Fibroblast of lung (primary cell): ENCODE measurements around the gene GIT2. TPM values are rescaled to one million over a fixed set of nuclear protein-coding genes. Genes with fewer than 3 reads are reported as not detected.

Experiments
- DNase-seq, 2 donors: peaks; one replicate each; pipeline versions ENCODE4 v3.0.0 to v3.0.0-alpha.2; 2010; ENCODE audit warnings: low read depth in 2 of 2
- H2AFZ ChIP-seq: 2 replicates; pipeline ENCODE4 v1.5.1; 2012; ENCODE audit warnings: low read length, control low read depth, inconsistent platforms
- H3K27ac ChIP-seq: 2 replicates; pipeline ENCODE4 v1.5.1; 2011; ENCODE audit warnings: low read length, control low read depth; ENCODE audit not compliant: insufficient read depth
- H3K27me3 ChIP-seq: 2 replicates; pipeline ENCODE4 v1.5.1; 2011; ENCODE audit warnings: mild to moderate bottlenecking, low read length; ENCODE audit not compliant: control insufficient read depth, insufficient read depth
- H3K36me3 ChIP-seq: 2 replicates; pipeline ENCODE4 v1.5.1; 2011; ENCODE audit warnings: low read length; ENCODE audit not compliant: control insufficient read depth, insufficient read depth
- H3K4me1 ChIP-seq: 2 replicates; pipeline ENCODE4 v1.5.1; 2011; ENCODE audit warnings: low read length; ENCODE audit not compliant: control insufficient read depth, insufficient read depth; ENCODE audit errors: extremely low read depth
- H3K4me2 ChIP-seq: 2 replicates; pipeline ENCODE4 v1.5.1; 2011; ENCODE audit warnings: low read length, control low read depth; ENCODE audit not compliant: insufficient read depth; ENCODE audit errors: extremely low read depth
- H3K4me3 ChIP-seq, 4 experiments: fragments of 200-600 bp in 1 of 4; sonication (generic) in 1 of 4; replicated peaks in 1 of 4; 2 replicates each; pipeline ENCODE4 v1.5.1; 2011 to 2016; ENCODE audit warnings: low read length in 4 of 4, low read depth in 3 of 4, mild to moderate bottlenecking in 3 of 4, control low read depth in 2 of 4, inconsistent platforms in 1 of 4, mixed read lengths in 1 of 4; ENCODE audit not compliant: insufficient read depth in 1 of 4; ENCODE audit errors: control extremely low read depth in 1 of 4
- H3K79me2 ChIP-seq: 2 replicates; pipeline ENCODE4 v1.5.1; 2012; ENCODE audit warnings: mild to moderate bottlenecking, low read length, inconsistent platforms; ENCODE audit not compliant: control insufficient read depth, insufficient read depth
- H3K9ac ChIP-seq: 2 replicates; pipeline ENCODE4 v1.5.1; 2011; ENCODE audit warnings: mild to moderate bottlenecking, low read length, control low read depth; ENCODE audit not compliant: insufficient read depth
- H3K9me3 ChIP-seq: 2 replicates; pipeline ENCODE4 v1.5.1; 2012; ENCODE audit warnings: low read depth, low read length; ENCODE audit not compliant: control insufficient read depth, insufficient read depth
- H4K20me1 ChIP-seq: 2 replicates; pipeline ENCODE4 v1.5.1; 2011; ENCODE audit warnings: low read length; ENCODE audit not compliant: control insufficient read depth, insufficient read depth; ENCODE audit errors: extremely low read depth
- CTCF ChIP-seq, 2 donors: IDR thresholded peaks in 1 of 2; conservative IDR thresholded peaks in 1 of 2; 1 replicate in 1 of 2; 2 replicates in 1 of 2; pipeline ENCODE4 v1.5.1; 2011 to 2012; ENCODE audit warnings: low read length in 2 of 2, control low read depth in 1 of 2, inconsistent platforms in 1 of 2, low read depth in 1 of 2, mild to moderate bottlenecking in 1 of 2
- EZH2 ChIP-seq: IDR thresholded peaks from 2 replicates; pipeline ENCODE4 v1.5.1; 2012; ENCODE audit warnings: low read length, control low read depth, mild to moderate bottlenecking; ENCODE audit errors: missing control alignments
- polyA plus RNA-seq, 2 donors: library from polyadenylated mRNA; depleted of rRNA in 1 of 2; stranded (reverse) in 1 of 2; unstranded in 1 of 2; fragments of >200 nt; gene quantifications; 2 replicates each; pipeline ENCODE4 v1.2.1, GENCODE V29; 2011 to 2012; ENCODE audit warnings: missing spikeins in 1 of 2
- total RNA-seq: library from RNA; depleted of rRNA; stranded (reverse); fragments of >200 nt; gene quantifications from 2 replicates; pipeline ENCODE4 v1.2.1, GENCODE V29; 2014

Gene GIT2
- total and polyA plus RNA-seq, 2 donors (not counting 1 experiment from before 2014, with no cell fraction given): 47.9 to 53.5 TPM

- Histone ChIP-seq H3K27ac (no peak overlapping the region), H3K4me3 (no peak overlapping the region), H3K4me1 (peaks cover 18% of the 10 kb centered on the region), H3K9me3 (no peaks in the 10 kb centered on the region), H2AFZ (no peak overlapping the region), H4K20me1 (no peaks in the 10 kb centered on the region), H3K9ac (no peak overlapping the region), H3K27me3 (no peaks in the 10 kb centered on the region), H3K79me2 (no peaks in the 10 kb centered on the region), H3K36me3 (no peaks in the 10 kb centered on the region), H3K4me2 (no peak overlapping the region)
- no peak for DNase-seq
- TF ChIP-seq EZH2: no peak
- TF ChIP-seq CTCF (conservative IDR thresholded peaks at IDR 0.05 in 1 of 2, IDR thresholded peaks at IDR 0.05 in 1 of 2; ENCODE audit: low read depth in 1 of 2, low read length in 2 of 2): no peak
Measured at GRCh38 chr12:109885616-109886015, 110.6 kb downstream of the GIT2 start.

GRCh38 chr12:109883461-109883860 is 112.7 kb downstream of the GIT2 start:
- Histone ChIP-seq H4K20me1 (no peaks in the 10 kb centered on the region), H2AFZ (no peak overlapping the region), H3K9me3 (no peaks in the 10 kb centered on the region), H3K27ac (no peak overlapping the region), H3K36me3 (no peaks in the 10 kb centered on the region), H3K4me3 (no peak overlapping the region), H3K4me1 (peaks cover 11% of the 10 kb centered on the region), H3K4me2 (no peak overlapping the region), H3K79me2 (peaks cover 16% of the 10 kb centered on the region), H3K27me3 (no peaks in the 10 kb centered on the region), H3K9ac (no peak overlapping the region)
- TF ChIP-seq EZH2 (no peak), CTCF (conservative IDR thresholded peaks at IDR 0.05 in 1 of 2, IDR thresholded peaks at IDR 0.05 in 1 of 2; ENCODE audit: low read depth in 1 of 2, low read length in 2 of 2) (no peak)
- no peak for DNase-seq

GRCh38 chr12:109881752-109882151 is 114.4 kb downstream of the GIT2 start:
- Histone ChIP-seq H3K4me2 (no peak overlapping the region), H3K27me3 (no peaks in the 10 kb centered on the region), H3K79me2 (peaks cover 29% of the 10 kb centered on the region), H3K4me3 (no peak overlapping the region), H3K27ac (no peak overlapping the region), H3K9ac (no peak overlapping the region), H3K9me3 (no peaks in the 10 kb centered on the region), H3K36me3 (no peaks in the 10 kb centered on the region), H2AFZ (no peak overlapping the region), H4K20me1 (no peaks in the 10 kb centered on the region), H3K4me1 (peaks cover 7% of the 10 kb centered on the region)
- DNase-seq: no peak
- no peak for TF ChIP-seq EZH2
- no peak for TF ChIP-seq CTCF (conservative IDR thresholded peaks at IDR 0.05 in 1 of 2, IDR thresholded peaks at IDR 0.05 in 1 of 2; ENCODE audit: low read depth in 1 of 2, low read length in 2 of 2)
